ENCODE results near the gene CNBP. TPM values are rescaled to one million over a fixed set of nuclear protein-coding genes. Genes with fewer than 3 reads are reported as not detected.
"Not testable (repeated sequence)": the region's sequence is repeated elsewhere in the genome, so short reads cannot be mapped to it uniquely, and the experiment has no call there.

The CNBP gene
- total RNA-seq, 6 experiments from 2014 or later = 229 to 242 (median 240) TPM

DNA sequence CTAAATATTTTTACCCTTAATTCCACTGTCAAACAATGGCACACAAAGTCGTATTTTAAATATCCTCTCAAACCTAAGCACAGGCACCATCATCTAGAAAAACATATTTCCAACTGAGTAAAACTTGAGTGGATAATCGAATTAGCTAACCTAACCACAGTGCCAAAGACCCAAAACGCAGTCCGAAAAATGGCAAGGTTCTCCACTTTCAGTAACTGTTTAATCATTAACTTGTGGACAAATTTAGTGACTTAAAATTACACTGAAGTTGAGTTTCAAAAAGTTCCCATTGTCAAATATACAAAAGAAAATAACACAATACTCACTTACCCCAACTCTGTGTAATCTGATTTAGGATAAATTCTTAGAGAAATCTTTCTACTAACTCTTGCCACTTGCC lies 10.0 kb downstream of the CNBP start:
- no peaks in the 10 kb centered on the region for H3K9me3 Mint-ChIP-seq
- no peak overlapping the region for H3K4me3 Mint-ChIP-seq
- no peaks in the 10 kb centered on the region for H3K27me3 Mint-ChIP-seq (ENCODE audit: insufficient read depth)
- TF ChIP-seq, protein P1, sequence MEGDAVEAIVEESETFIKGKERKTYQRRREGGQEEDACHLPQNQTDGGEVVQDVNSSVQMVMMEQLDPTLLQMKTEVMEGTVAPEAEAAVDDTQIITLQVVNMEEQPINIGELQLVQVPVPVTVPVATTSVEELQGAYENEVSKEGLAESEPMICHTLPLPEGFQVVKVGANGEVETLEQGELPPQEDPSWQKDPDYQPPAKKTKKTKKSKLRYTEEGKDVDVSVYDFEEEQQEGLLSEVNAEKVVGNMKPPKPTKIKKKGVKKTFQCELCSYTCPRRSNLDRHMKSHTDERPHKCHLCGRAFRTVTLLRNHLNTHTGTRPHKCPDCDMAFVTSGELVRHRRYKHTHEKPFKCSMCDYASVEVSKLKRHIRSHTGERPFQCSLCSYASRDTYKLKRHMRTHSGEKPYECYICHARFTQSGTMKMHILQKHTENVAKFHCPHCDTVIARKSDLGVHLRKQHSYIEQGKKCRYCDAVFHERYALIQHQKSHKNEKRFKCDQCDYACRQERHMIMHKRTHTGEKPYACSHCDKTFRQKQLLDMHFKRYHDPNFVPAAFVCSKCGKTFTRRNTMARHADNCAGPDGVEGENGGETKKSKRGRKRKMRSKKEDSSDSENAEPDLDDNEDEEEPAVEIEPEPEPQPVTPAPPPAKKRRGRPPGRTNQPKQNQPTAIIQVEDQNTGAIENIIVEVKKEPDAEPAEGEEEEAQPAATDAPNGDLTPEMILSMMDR (IDR thresholded peaks at IDR 0.05) = no peak
- no peak overlapping the region for H3K27ac Mint-ChIP-seq
- H3K36me3 Mint-ChIP-seq (ENCODE audit: low read depth) = peaks cover 29% of the 10 kb centered on the region
- H3K4me1 Mint-ChIP-seq (ENCODE audit: low read depth) = peaks cover 44% of the 10 kb centered on the region
- DNase-seq = no peak

DNA sequence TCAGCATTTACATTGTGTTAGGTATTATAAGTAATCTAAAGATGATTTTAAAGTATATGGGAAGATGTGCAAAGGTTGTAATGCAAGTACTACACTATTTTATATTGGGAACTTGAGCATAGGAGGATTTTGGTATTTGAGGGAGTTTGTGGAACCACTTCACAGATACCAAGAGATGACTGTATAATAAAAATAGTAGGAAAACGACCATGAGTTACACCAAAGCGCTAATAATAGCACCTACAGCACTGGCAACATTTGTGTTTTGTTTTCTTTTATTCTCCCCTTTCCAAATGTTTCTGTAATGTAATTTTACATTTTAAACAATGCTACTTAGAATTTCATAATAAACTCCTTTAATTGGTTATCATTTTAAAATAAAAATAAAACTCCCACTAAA lies 10.5 kb downstream of the CNBP start:
- Mint-ChIP-seq H3K36me3 (ENCODE audit: low read depth) (peaks cover 29% of the 10 kb centered on the region), H3K27ac (no peak overlapping the region), H3K4me3 (no peak overlapping the region), H3K4me1 (ENCODE audit: low read depth) (peaks cover 41% of the 10 kb centered on the region), H3K27me3 (ENCODE audit: insufficient read depth) (no peaks in the 10 kb centered on the region), H3K9me3 (no peaks in the 10 kb centered on the region)
- DNase-seq = no peak
- TF ChIP-seq, protein P1 (IDR thresholded peaks at IDR 0.05) = no peak

DNA sequence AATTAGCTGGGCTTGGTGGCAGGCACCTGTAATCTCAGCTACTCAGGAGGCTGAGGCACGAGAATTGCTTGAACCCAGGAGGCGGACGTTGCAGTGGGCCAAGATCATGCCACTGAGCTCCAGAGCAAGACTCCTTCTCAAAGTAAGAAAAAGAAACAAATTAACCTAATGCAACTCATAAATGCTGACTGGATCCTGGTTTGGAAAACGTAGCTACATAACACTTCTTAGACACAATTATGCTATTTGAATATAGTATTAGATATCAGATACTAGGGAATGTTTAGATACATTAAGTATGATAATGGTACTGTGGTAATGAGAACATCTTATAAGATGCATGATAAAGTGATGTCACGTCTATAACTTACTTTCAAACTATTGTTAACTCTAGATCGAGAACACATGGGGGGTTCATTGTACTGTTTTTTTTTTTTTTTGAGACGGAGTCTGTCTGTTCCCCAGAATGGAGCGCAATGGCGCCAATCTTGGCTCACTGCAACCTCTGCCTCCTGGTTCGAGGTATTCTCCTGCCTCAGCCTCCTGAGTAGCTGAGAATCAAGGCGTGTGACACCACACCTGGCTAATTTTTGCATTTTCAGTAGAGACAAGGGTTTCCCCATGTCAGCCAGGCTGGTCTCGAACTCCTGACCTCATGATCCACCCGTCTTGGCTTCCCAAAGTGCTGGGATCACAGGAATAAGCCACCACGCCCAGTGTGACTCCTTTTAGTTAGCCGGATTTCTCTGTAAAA lies 16.9 kb downstream of the CNBP start:
- peaks cover 18% of the 10 kb centered on the region for H3K4me1 Mint-ChIP-seq (ENCODE audit: low read depth)
- H3K27ac Mint-ChIP-seq = 0 out of 2 replicates have a peak overlapping the region, but pooled peaks have one; percentile 3
- H3K27me3 Mint-ChIP-seq (ENCODE audit: insufficient read depth) = no peaks in the 10 kb centered on the region; the same call in 1 of the 2 replicates
- H3K4me3 Mint-ChIP-seq = no peak overlapping the region
- DNase-seq = no peak
- no peaks in the 10 kb centered on the region for H3K9me3 Mint-ChIP-seq
- peaks cover 32% of the 10 kb centered on the region for H3K36me3 Mint-ChIP-seq (ENCODE audit: low read depth)
- TF ChIP-seq, protein P1 (IDR thresholded peaks at IDR 0.05) = no peak

DNA sequence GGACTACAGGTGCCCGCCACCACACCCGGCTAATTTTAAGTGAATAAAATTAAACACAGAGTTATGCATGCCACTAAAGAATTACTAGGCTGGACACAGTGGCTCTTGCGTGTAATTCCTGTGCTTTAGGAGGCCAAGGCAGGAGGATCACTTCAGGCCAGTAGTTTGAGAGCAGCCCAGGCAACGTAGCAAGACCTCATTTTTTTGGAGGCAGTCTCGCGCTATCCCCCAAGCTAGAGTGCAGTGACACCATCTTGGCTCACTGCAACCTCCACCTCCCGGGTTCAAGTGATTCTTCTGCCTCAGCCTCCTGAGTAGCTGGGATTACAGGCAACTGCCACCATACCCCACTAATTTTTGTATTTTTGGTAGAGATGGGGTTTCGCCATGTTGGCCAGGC lies 18.1 kb downstream of the CNBP start:
- not testable (repeated sequence) for DNase-seq; H3K27me3 Mint-ChIP-seq (ENCODE audit: insufficient read depth); H3K27ac Mint-ChIP-seq; H3K4me3 Mint-ChIP-seq; H3K9me3 Mint-ChIP-seq
- H3K36me3 Mint-ChIP-seq (ENCODE audit: low read depth) = peaks cover 22% of the 10 kb centered on the region
- peaks cover 19% of the 10 kb centered on the region for H3K4me1 Mint-ChIP-seq (ENCODE audit: low read depth)

DNA sequence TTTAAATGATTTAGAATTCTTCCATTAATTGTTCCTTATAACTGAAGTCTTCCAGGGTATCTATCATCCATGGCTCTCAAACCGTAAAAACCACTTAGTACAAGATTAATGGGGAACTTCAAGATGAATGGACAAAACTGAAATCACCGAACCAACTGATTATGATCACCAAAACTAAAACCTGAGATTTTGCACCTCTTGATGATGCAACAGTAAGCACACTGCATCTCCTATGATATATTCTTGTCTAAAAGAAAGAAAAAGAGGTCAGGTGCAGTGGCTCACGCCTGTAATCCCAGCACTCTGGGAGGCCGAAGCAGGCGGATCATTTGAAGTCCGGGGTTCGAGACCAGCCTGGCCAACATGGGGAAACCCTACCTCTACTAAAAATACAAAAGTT lies 19.2 kb downstream of the CNBP start:
- TF ChIP-seq, protein P1 (IDR thresholded peaks at IDR 0.05) = no peak
- no peak for DNase-seq
- H3K9me3 Mint-ChIP-seq = no peaks in the 10 kb centered on the region
- H3K27ac Mint-ChIP-seq = no peak overlapping the region; the same call in 1 of the 2 replicates
- peaks cover 12% of the 10 kb centered on the region for H3K36me3 Mint-ChIP-seq (ENCODE audit: low read depth)
- H3K27me3 Mint-ChIP-seq (ENCODE audit: insufficient read depth) = peaks cover 6% of the 10 kb centered on the region
- no peak overlapping the region for H3K4me3 Mint-ChIP-seq
- H3K4me1 Mint-ChIP-seq (ENCODE audit: low read depth) = peaks cover 27% of the 10 kb centered on the region

DNA sequence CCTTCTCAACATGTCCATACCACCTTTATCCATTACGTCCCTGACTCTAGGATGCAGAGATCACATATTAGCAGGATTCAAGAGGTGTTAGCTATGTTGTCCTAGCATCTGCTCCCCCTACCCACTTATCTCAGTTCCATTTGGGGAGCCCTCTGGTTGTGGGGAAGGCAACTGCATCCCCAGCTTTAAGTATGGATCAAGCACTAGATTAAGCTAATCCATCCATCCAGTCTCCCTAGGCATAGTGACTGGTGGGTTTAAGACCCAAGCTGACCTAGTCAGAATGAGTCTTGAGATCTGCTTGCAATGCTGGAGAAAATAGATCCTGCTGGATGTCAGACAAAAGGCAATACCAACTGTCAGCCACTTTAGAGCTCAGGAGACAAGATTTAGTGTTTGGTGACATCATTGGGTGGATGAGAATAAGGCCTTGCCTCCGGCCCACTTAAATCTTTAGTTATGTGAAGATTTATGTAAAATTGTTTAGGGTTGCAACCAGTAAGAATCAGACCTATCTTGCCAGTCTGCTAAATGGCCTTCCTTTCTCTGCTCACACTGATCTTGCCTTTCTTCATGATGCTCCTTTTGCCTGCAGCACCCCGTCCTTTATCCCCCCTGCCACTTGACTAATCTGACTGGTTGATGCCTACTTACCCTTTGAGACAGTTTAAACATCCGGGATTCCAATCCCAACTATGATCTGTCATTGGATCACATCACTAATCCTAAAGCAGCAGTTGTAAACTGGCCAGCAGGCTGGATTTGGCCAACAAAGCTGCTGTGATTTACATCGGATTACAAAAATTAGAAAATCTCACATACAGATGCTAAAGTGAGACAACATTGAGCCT lies 20.7 kb downstream of the CNBP start:
- TF ChIP-seq, protein P1 (IDR thresholded peaks at IDR 0.05) = peak; percentile 59
- no peak for DNase-seq
- Mint-ChIP-seq H3K9me3 (no peaks in the 10 kb centered on the region), H3K36me3 (ENCODE audit: low read depth) (peaks cover 8% of the 10 kb centered on the region), H3K4me1 (ENCODE audit: low read depth) (peaks cover 35% of the 10 kb centered on the region), H3K27ac (peak overlapping the region; percentile 100), H3K4me3 (peak overlapping the region; percentile 100), H3K27me3 (ENCODE audit: insufficient read depth) (peaks cover 6% of the 10 kb centered on the region)
